Measurements from ENCODE around the gene PCAT7.

GRCh38 chr9:94563548-94563947 is 8.7 kb downstream of the PCAT7 start:
- TF ChIP-seq ZNF644 (tag; IDR thresholded peaks at IDR 0.05; ENCODE audit: low read depth) (no peak), IFI16 (CRISPR knock-in tag; IDR thresholded peaks at IDR 0.05) (no peak)
- TF ChIP-seq, protein P1, sequence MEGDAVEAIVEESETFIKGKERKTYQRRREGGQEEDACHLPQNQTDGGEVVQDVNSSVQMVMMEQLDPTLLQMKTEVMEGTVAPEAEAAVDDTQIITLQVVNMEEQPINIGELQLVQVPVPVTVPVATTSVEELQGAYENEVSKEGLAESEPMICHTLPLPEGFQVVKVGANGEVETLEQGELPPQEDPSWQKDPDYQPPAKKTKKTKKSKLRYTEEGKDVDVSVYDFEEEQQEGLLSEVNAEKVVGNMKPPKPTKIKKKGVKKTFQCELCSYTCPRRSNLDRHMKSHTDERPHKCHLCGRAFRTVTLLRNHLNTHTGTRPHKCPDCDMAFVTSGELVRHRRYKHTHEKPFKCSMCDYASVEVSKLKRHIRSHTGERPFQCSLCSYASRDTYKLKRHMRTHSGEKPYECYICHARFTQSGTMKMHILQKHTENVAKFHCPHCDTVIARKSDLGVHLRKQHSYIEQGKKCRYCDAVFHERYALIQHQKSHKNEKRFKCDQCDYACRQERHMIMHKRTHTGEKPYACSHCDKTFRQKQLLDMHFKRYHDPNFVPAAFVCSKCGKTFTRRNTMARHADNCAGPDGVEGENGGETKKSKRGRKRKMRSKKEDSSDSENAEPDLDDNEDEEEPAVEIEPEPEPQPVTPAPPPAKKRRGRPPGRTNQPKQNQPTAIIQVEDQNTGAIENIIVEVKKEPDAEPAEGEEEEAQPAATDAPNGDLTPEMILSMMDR (IDR thresholded peaks at IDR 0.05 in 2 of 3, conservative IDR thresholded peaks at IDR 0.05 in 1 of 3; ENCODE audit: insufficient read depth in 2 of 3, low read depth in 1 of 3, low read length in 3 of 3), result peak in 1 of 3 experiments; percentile 41; a peak in 2 of 6 replicates

Data from K562 (cell line).